K562 (cell line): Measurements from ENCODE around the gene TMEM120A. TPM values are rescaled to one million over a fixed set of nuclear protein-coding genes. Genes with fewer than 3 reads are reported as not detected.
A peak's percentile ranks its signal among the peaks of the same experiment; 100 is the strongest.

Source experiments
- ARID1B ChIP-seq: fragments of 450-650 bp; IDR thresholded peaks from 2 replicates; pipeline ENCODE4 v1.6.1; 2016; ENCODE audit warnings: antibody characterized with exemption, mild to moderate bottlenecking, inconsistent platforms
- CBFA2T3 ChIP-seq: fragments of 450-650 bp; IDR thresholded peaks from 2 replicates; pipeline ENCODE4 v1.6.1; 2017
- CTBP1 ChIP-seq: fragments of 450-650 bp; IDR thresholded peaks from 2 replicates; pipeline ENCODE4 v1.6.1; 2016; ENCODE audit warnings: borderline replicate concordance
- ELK1 ChIP-seq: sonication (generic); formaldehyde crosslinking; IDR thresholded peaks from 2 replicates; pipeline ENCODE4 v1.8.1; 2022; ENCODE audit warnings: missing genetic modification reagents
- ETS1 ChIP-seq: conservative IDR thresholded peaks from 2 replicates; pipeline ENCODE4 v1.6.1; 2011; ENCODE audit warnings: low read depth, mild to moderate bottlenecking, low read length; ENCODE audit not compliant: control insufficient read depth
- EWSR1 ChIP-seq: fragments of 450-650 bp; IDR thresholded peaks from 2 replicates; pipeline ENCODE4 v1.6.1; 2018; ENCODE audit warnings: borderline replicate concordance, mild to moderate bottlenecking, low read depth, moderate library complexity; ENCODE audit not compliant: partially characterized antibody
- FOXJ2 ChIP-seq: fragments of 200-800 bp; sonication (Bioruptor generic); IDR thresholded peaks from 2 replicates; pipeline ENCODE4 v1.6.1; 2016; ENCODE audit warnings: missing genetic modification characterization, missing compliant biosample characterization
- HDAC8 ChIP-seq: fragments of 450-650 bp; IDR thresholded peaks from 2 replicates; pipeline ENCODE4 v1.6.1; 2016; ENCODE audit warnings: mild to moderate bottlenecking, missing genetic modification characterization, moderate library complexity, missing compliant biosample characterization
- HINFP ChIP-seq: fragments of 450-650 bp; conservative IDR thresholded peaks from 2 replicates; pipeline ENCODE4 v1.6.1; 2016; ENCODE audit warnings: missing genetic modification characterization, low read depth, mild to moderate bottlenecking, control low read depth, missing compliant biosample characterization
- ILF3 ChIP-seq: fragments of 450-650 bp; IDR thresholded peaks from 2 replicates; pipeline ENCODE4 v1.6.1; 2018; ENCODE audit warnings: antibody characterized with exemption, mild to moderate bottlenecking, moderate library complexity, borderline replicate concordance
- MTA1 ChIP-seq: fragments of 450-650 bp; IDR thresholded peaks from 2 replicates; pipeline ENCODE4 v1.6.1; 2017; ENCODE audit warnings: borderline replicate concordance
- NCOA2 ChIP-seq, 2 experiments: fragments of 450-650 bp; IDR thresholded peaks; 2 replicates each; pipeline ENCODE4 v1.6.1; 2018; ENCODE audit warnings: mild to moderate bottlenecking in 2 of 2, moderate library complexity in 1 of 2; ENCODE audit not compliant: partially characterized antibody in 2 of 2
- NFXL1 ChIP-seq: fragments of 450-650 bp; formaldehyde crosslinking; IDR thresholded peaks from 2 replicates; pipeline ENCODE4 v1.4.0; 2021; ENCODE audit warnings: mild to moderate bottlenecking
- NR2F6 ChIP-seq: fragments of 450-650 bp; formaldehyde crosslinking; IDR thresholded peaks from 2 replicates; pipeline ENCODE4 v1.4.0; 2020; ENCODE audit warnings: mild to moderate bottlenecking
- SMAD1 ChIP-seq: fragments of 150-350 bp; IDR thresholded peaks from 2 replicates; pipeline ENCODE4 v1.6.1; 2014; ENCODE audit warnings: low read length, low read depth; ENCODE audit not compliant: partially characterized antibody
- SPI1 ChIP-seq: IDR thresholded peaks from 2 replicates; pipeline ENCODE4 v1.6.1; 2011; ENCODE audit warnings: low read depth, low read length, control low read depth, borderline replicate concordance
- TCF7 ChIP-seq: sonication (generic); IDR thresholded peaks from 2 replicates; pipeline ENCODE4 v1.6.1; 2016; ENCODE audit warnings: antibody characterized with exemption, borderline replicate concordance
- ZC3H8 ChIP-seq: fragments of 450-650 bp; IDR thresholded peaks from 2 replicates; pipeline ENCODE4 v1.6.1; 2017
- ZFPM2 ChIP-seq: fragments of 250-450 bp; sonication (Bioruptor Pico); IDR thresholded peaks from 2 replicates; pipeline ENCODE4 v1.5.1; 2022; ENCODE audit warnings: mild to moderate bottlenecking
- ZKSCAN3 ChIP-seq: fragments of 250-450 bp; sonication (Bioruptor Pico); IDR thresholded peaks from 2 replicates; pipeline ENCODE4 v1.4.0; 2020
- ZNF146 ChIP-seq: IDR thresholded peaks from one replicate; pipeline ENCODE4 v1.6.1; 2018; ENCODE audit warnings: missing compliant biosample characterization; ENCODE audit not compliant: unreplicated experiment
- ZNF232 ChIP-seq: sonication (generic); formaldehyde crosslinking; IDR thresholded peaks from 2 replicates; pipeline ENCODE4 v1.8.0; 2022; ENCODE audit warnings: mild to moderate bottlenecking, missing genetic modification reagents
- ZNF311 ChIP-seq: fragments of 250-450 bp; sonication (Bioruptor Pico); IDR thresholded peaks from 2 replicates; pipeline ENCODE4 v1.4.0; 2020; ENCODE audit warnings: mild to moderate bottlenecking, moderate library complexity
- ZNF76 ChIP-seq: fragments of 250-450 bp; sonication (Bioruptor Pico); IDR thresholded peaks from 2 replicates; pipeline ENCODE4 v1.4.0; 2020; ENCODE audit warnings: mild to moderate bottlenecking, moderate library complexity, borderline replicate concordance
- polyA plus RNA-seq, 8 experiments: library from polyadenylated mRNA; depleted of rRNA in 4 of 8; stranded (reverse) in 5 of 8; unstranded in 3 of 8; fragments of >200 nt; fragmentation: Nextera tagmentation in 2 of 8; fragmentation: Illumina TruSeq in 1 of 8; extraction: Ambion mirVana in 2 of 8; extraction: Trizol in 1 of 8; gene quantifications; 2 replicates each; pipeline versions ENCODE4 v1.2.1 to v1.2.3, GENCODE V29; 2011 to 2014; ENCODE audit warnings: inconsistent platforms in 1 of 8, missing spikeins in 1 of 8
- total RNA-seq, 7 experiments: library from RNA; depleted of rRNA in 6 of 7; stranded (reverse); fragments of >200 nt in 6 of 7; fragmentation: Illumina TruSeq in 2 of 7; extraction: Trizol in 2 of 7; gene quantifications; 2 replicates each; pipeline versions ENCODE4 v1.2.1 to v1.2.3, GENCODE V29; 2011 to 2021; ENCODE audit warnings: low replicate concordance in 1 of 7
- TF ChIP-seq, protein P1 (sequence below): fragments of 450-650 bp; formaldehyde crosslinking; IDR thresholded peaks from 2 replicates; pipeline ENCODE4 v1.4.0; 2020; ENCODE audit warnings: mild to moderate bottlenecking

The TMEM120A gene
- total and polyA plus RNA-seq, 9 of the 15 experiments (the other 6 are each of a cell fraction or from before 2014, with no cell fraction given) = 2.3 to 90.2 (median 22.9) TPM

DNA sequence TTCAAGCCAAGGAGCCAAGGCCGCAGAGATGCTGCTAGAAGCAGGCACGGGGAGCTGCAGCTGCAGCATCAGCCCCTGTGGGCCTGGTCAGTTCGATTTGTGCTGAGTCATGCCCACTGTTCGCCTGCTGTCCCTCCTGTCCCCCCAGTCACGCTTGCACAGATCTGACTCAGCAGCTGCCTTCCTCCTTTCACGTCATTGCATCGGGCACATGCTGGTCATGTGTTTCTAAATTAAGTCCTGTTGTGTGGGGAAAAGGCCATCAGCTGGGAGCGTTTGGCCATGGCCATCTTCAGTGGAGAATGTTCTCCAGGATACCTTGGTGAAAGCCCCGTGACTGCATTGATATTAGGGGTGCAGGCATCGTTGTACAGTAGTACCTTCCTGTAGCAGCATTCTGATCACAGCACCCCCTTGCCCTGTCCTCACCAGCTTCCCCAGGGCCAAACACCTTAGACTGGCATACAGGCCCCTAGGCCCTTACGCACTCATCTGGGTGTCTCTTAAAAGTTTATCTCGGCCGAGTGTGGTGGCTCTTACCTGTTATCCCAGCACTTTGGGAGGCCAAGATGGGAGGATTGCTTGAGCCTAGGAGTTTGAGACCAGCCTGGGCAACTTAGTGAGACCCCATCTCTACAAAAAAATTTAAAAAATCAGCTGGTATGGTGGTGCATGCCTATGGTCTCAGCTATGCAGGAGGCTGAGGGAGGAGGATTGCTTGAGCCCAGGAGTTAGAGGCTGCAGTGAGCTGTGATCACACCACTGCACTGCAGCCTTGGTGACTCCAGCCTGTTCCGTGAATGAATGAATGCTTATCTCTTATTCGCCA, 56.2 kb downstream of the TMEM120A start (continued):
- TF ChIP-seq ILF3 (no peak), ZFPM2 (CRISPR knock-in tag) (no peak), ZNF232 (no peak), FOXJ2 (tag) (peak; percentile 82), SMAD1 (no peak), ZKSCAN3 (CRISPR knock-in tag) (no peak), SPI1 (peak; percentile 50; the same call in 1 of the 2 replicates), ZNF311 (CRISPR knock-in tag) (no peak), HDAC8 (tag) (0 out of 2 replicates have a peak, but pooled peaks have one; percentile 71), ARID1B (peak; percentile 89), ZC3H8 (no peak), CBFA2T3 (peak; percentile 77), NFXL1 (CRISPR knock-in tag) (peak; percentile 38; the same call in 1 of the 2 replicates), MTA1 (peak; percentile 88), ZNF76 (CRISPR knock-in tag) (no peak), ETS1 (peak; percentile 57; the same call in 1 of the 2 replicates), ELK1 (CRISPR knock-in tag) (no peak), EWSR1 (no peak), CTBP1 (peak; percentile 88), TCF7 (no peak), NCOA2 (IDR thresholded peaks at IDR 0.05; ENCODE audit: partially characterized antibody in 2 of 2) (peak in 1 of 2 experiments; percentile 62), NR2F6 (0 out of 2 replicates have a peak, but pooled peaks have one; percentile 44), HINFP (tag) (peak; percentile 75), ZNF146 (CRISPR knock-in tag) (no peak)
- TF ChIP-seq, protein P1, sequence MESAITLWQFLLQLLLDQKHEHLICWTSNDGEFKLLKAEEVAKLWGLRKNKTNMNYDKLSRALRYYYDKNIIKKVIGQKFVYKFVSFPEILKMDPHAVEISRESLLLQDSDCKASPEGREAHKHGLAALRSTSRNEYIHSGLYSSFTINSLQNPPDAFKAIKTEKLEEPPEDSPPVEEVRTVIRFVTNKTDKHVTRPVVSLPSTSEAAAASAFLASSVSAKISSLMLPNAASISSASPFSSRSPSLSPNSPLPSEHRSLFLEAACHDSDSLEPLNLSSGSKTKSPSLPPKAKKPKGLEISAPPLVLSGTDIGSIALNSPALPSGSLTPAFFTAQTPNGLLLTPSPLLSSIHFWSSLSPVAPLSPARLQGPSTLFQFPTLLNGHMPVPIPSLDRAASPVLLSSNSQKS (CRISPR knock-in tag) = no peak
